Ovary (tissue), 9 donors: Measurements from ENCODE around the gene TMEM123. TPM values are rescaled to one million over a fixed set of nuclear protein-coding genes. Genes with fewer than 3 reads are reported as not detected.

Experiments used
- DNase-seq, 5 donors: peaks; one replicate each; pipeline ENCODE4 v3.0.0-alpha.2; 2019 to 2020
- H3K27ac ChIP-seq, 2 donors: fragments of 200-600 bp; one replicate each; pipeline versions ENCODE4 v1.5.1 to v1.8.0; 2019 to 2022
- H3K27me3 ChIP-seq: fragments of 200-600 bp; one replicate; pipeline ENCODE4 v1.8.0; 2022
- H3K36me3 ChIP-seq: fragments of 200-600 bp; sonication (generic); one replicate; pipeline ENCODE4 v1.5.1; 2019
- H3K4me1 ChIP-seq: one replicate; pipeline ENCODE4 v1.8.1; 2013; ENCODE audit warnings: mild to moderate bottlenecking, moderate library complexity; ENCODE audit not compliant: insufficient read depth
- H3K4me3 ChIP-seq: fragments of 200-600 bp; sonication (generic); one replicate; pipeline ENCODE4 v1.5.1; 2017
- H3K9me3 ChIP-seq, 2 donors: fragments of 200-600 bp in 1 of 2; sonication (generic) in 1 of 2; one replicate each; pipeline versions ENCODE4 v1.5.1 to v1.8.1; 2013 to 2019; ENCODE audit warnings: mild to moderate bottlenecking in 1 of 2, moderate library complexity in 1 of 2
- CTCF ChIP-seq, 3 donors: fragments of 450-650 bp in 2 of 3; fragments of 200-600 bp in 1 of 3; IDR thresholded peaks; one replicate each; pipeline versions ENCODE4 v1.5.1 to v1.8.0; 2016 to 2022; ENCODE audit warnings: antibody characterized with exemption in 3 of 3, mild to moderate bottlenecking in 1 of 3
- EP300 ChIP-seq: sonication (generic); formaldehyde crosslinking; IDR thresholded peaks from one replicate; pipeline ENCODE4 v1.6.1; 2017; ENCODE audit warnings: antibody characterized with exemption
- POLR2A ChIP-seq: fragments of 450-650 bp; IDR thresholded peaks from one replicate; pipeline ENCODE4 v1.6.1; 2017; ENCODE audit warnings: antibody characterized with exemption, mild to moderate bottlenecking, moderate library complexity
- WGBS, 3 donors: extraction: QIAGEN DNeasy Blood & Tissue Kit in 1 of 3; methylation state at CpG; one replicate each; pipeline versions ENCODE4 v1.1.5 to v1.1.7; 2013 to 2017; 5-methylcytosine and 5-hydroxymethylcytosine counted together
- intact Hi-C, 4 donors: fragments of 100-400 bp; cut with DNase I; formaldehyde crosslinking; loops; one replicate each; pipeline versions ENCODE4 v1.11.0 to v1.15.1; 2022 to 2023
- polyA plus RNA-seq, 2 donors: library from polyadenylated mRNA; stranded (reverse); fragments of 200-250 nt in 1 of 2; fragments of 350-450 nt in 1 of 2; fragmentation: Illumina TruSeq in 1 of 2; extraction: RNeasy Lipid Tissue Mini Kit (QIAGEN cat#74804) in 1 of 2; gene quantifications; one replicate each; pipeline ENCODE4 v1.2.3, GENCODE V29; 2013 to 2014
- total RNA-seq, 7 donors: library from RNA; depleted of rRNA in 2 of 7; stranded (reverse); fragments of >200 nt in 2 of 7; fragmentation: NEBNext Ultra II Directional in 3 of 7; extraction: Animal tissue kit (Norgen Biotek cat#: 25700) in 3 of 7; gene quantifications; one replicate each; pipeline versions ENCODE4 v1.1.0 to v1.2.4, GENCODE V29; 2016 to 2023
- donor health status: DM: no; HTN: no; CAD: no; lungs with moderate emphysema.
- donor health status: DM: no; HTN: no; CAD: no.
- donor health status: Bipolar disorder and iron deficiency.
- donor health status: DM: yes; HTN: yes; CAD: no.
- donor health status: DM: no; HTN: no; CAD: no.
- donor health status: DM: yes; HTN: yes; CAD: no.

The TMEM123 gene
- total and polyA plus RNA-seq, 9 donors = 69.4 to 165 (median 124) TPM

GRCh38 chr11:102427068-102427467 lies 25.5 kb downstream of the TMEM123 start:
- no peaks in the 10 kb centered on the region for H3K9me3 ChIP-seq
- 0% methylated on average over 1 of the region's 1 CpG for WGBS, 3 donors
- no peak overlapping the region for H3K4me3 ChIP-seq
- H3K27ac ChIP-seq = no peak overlapping the region
- no peaks in the 10 kb centered on the region for H3K27me3 ChIP-seq
- TF ChIP-seq EP300 (no peak), POLR2A (no peak), CTCF (IDR thresholded peaks at IDR 0.05) (no peak)
- intact Hi-C loops = no loop called here
- H3K4me1 ChIP-seq = peaks cover 4% of the 10 kb centered on the region
- H3K36me3 ChIP-seq = no peaks in the 10 kb centered on the region
- no peak for DNase-seq

- TF ChIP-seq CTCF (IDR thresholded peaks at IDR 0.05) = no peak
- no peak for TF ChIP-seq EP300
- TF ChIP-seq POLR2A = no peak
- intact Hi-C loops = no loop called here
- Histone ChIP-seq H3K9me3 (no peaks in the 10 kb centered on the region), H3K27ac (no peak overlapping the region), H3K27me3 (no peaks in the 10 kb centered on the region), H3K36me3 (no peaks in the 10 kb centered on the region), H3K4me1 (peaks cover 4% of the 10 kb centered on the region), H3K4me3 (no peak overlapping the region)
- DNase-seq = no peak
These were observed 26.0 kb downstream of the TMEM123 start for GRCh38 chr11:102426570-102426969.

- H3K4me1 ChIP-seq = peaks cover 4% of the 10 kb centered on the region
- no peak overlapping the region for H3K4me3 ChIP-seq
- TF ChIP-seq EP300 (no peak), CTCF (IDR thresholded peaks at IDR 0.05) (no peak), POLR2A (no peak)
- intact Hi-C loops = no loop called here
- no peak for DNase-seq
- H3K27ac ChIP-seq = no peak overlapping the region
- H3K9me3 ChIP-seq = no peaks in the 10 kb centered on the region
- no peaks in the 10 kb centered on the region for H3K27me3 ChIP-seq
- no peaks in the 10 kb centered on the region for H3K36me3 ChIP-seq
- WGBS, 3 donors = 66 to 71% (median 66%) methylated on average over 2 of the region's 2 CpGs
These were observed 26.6 kb downstream of the TMEM123 start for GRCh38 chr11:102426000-102426399.

GRCh38 chr11:102423936-102424335 lies 28.6 kb downstream of the TMEM123 start:
- Histone ChIP-seq H3K4me3 (no peak overlapping the region), H3K27ac (no peak overlapping the region), H3K4me1 (peaks cover 2% of the 10 kb centered on the region), H3K27me3 (no peaks in the 10 kb centered on the region), H3K9me3 (no peaks in the 10 kb centered on the region), H3K36me3 (no peaks in the 10 kb centered on the region)
- intact Hi-C loops = no loop called here
- TF ChIP-seq POLR2A (no peak), EP300 (no peak), CTCF (IDR thresholded peaks at IDR 0.05) (no peak)
- DNase-seq = no peak
- WGBS, 3 donors = 80 to 88% (median 81%) methylated on average over 1 of the region's 1 CpG
